Caki2 (cell line): ENCODE measurements around the gene SLC2A5. TPM values are rescaled to one million over a fixed set of nuclear protein-coding genes. Genes with fewer than 3 reads are reported as not detected.

Source experiments
- DNase-seq: peaks from one replicate; pipeline ENCODE4 v3.0.0-alpha.2; 2015; ENCODE audit warnings: low read depth
- in situ Hi-C: cut with HindIII; loops from 2 replicates; pipeline ENCODE4 v1.10.0; 2016; ENCODE audit warnings: low sequenced_read_pairs, low pct_unique_long_range_greater_than_20kb, mixed read lengths
- total RNA-seq: library from RNA; depleted of rRNA; stranded (reverse); fragments of >200 nt; shearing (Covaris generic); gene quantifications from 2 replicates; pipeline ENCODE4 v1.2.3, GENCODE V29; 2014; ENCODE audit warnings: low replicate concordance; rRNA removed

Gene SLC2A5, protein sequence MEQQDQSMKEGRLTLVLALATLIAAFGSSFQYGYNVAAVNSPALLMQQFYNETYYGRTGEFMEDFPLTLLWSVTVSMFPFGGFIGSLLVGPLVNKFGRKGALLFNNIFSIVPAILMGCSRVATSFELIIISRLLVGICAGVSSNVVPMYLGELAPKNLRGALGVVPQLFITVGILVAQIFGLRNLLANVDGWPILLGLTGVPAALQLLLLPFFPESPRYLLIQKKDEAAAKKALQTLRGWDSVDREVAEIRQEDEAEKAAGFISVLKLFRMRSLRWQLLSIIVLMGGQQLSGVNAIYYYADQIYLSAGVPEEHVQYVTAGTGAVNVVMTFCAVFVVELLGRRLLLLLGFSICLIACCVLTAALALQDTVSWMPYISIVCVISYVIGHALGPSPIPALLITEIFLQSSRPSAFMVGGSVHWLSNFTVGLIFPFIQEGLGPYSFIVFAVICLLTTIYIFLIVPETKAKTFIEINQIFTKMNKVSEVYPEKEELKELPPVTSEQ
- 0.03 TPM in 1 of 2 replicates, not detected in the other for total RNA-seq

DNA sequence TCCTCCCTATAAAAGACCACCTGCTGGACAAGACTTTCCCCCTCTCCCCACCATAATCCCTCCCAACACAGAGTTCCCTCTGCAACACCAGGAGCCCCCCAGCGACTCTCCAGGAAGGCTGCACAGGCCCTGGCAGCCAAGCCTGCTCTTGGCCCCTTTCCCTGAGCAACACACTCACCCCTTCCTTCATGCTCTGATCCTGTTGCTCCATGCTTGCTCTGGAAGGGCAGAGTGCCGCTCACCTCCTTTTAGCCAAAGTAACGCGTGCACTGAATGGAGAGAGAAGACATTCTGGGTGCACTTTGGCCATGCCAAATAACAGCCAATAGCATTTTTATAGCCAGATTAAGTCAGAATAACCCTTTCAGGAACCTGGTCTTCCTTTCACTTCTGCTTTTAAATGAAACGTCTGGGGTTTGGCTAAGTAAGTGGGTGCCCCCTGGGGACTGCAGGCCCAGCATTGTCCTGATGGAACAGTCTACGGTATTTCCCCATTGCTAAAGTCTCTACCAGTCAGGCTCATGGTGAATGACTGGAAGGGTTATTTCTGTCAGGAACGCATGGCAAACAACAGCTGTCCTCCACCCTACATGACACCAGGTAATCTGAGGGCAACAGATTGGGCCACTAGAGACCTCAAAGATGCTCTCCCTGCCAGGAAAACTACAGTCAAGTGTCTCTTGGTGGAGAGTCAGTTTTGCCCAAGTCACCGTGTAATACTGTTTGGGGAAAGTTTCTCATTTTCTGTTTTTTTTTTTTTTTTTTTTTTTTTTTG, at the start of gene SLC2A5:
TSS of gene SLC2A5 (minus strand) at position 310 of the 775 bp plus-strand sequence. CDS start at position 211, 99 bp downstream.
- no peak for DNase-seq
- in situ Hi-C loops = no loop called here

DNA sequence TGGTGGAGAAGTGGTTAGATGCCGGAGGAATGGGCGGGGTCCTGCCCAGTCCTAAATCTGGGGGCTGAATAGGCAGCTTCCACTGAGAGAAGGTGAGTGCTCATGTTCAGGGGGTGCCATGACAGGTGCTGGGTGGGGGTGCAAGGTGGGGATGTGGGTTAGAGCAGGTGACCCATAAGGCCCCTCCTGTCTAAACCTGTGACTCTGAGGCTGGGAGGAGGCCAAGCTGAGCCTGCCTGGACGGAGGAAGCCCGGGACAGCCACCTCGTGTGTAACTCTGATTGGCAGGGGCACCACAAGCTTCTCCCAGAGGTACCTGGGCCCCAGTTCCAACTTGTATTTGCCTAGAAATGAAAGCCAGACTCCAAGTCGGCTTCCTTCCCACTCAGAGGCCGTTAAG, 48.8 kb upstream of the SLC2A5 start:
- in situ Hi-C loops = no loop called here
- DNase-seq = no peak

DNA sequence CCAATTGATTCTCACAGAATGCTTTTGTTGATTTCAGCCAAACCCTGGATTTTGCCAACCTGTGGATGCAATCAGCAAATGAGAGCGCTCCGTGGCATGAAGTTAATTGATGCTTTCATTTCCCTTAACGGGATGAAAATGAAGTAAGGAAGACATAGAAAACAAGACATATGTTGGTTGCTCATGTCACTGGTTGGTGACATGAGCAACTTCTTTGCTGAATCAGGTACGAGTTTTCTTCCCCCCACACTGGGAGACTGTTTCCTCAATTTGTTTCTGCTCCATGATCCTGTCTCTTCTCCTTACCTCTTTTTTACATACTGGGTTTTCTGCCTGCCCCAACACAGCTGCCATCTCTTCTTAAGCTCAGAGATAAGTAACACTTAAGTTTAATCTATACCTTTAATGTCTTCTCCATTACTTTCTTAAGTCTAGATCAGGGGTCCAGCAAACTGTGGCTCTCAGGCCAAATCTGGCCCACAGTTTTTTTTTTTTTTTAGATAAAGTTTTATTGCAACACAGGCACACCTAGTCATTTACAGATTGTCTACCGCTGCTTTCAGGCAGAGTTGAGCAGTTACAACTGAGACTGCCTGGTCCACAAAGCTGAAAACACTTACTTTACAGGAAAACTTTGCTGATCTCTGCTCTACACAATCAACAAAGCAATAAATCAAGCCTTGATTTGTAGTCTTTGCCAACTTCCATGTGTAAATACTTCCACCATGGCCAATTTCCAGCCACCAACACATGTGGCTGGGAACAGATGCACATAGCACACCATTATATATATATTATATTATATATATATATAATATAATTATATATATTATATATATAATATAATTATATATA, 46.1 kb upstream of the SLC2A5 start:
- in situ Hi-C loops = no loop called here
- DNase-seq = no peak

DNA sequence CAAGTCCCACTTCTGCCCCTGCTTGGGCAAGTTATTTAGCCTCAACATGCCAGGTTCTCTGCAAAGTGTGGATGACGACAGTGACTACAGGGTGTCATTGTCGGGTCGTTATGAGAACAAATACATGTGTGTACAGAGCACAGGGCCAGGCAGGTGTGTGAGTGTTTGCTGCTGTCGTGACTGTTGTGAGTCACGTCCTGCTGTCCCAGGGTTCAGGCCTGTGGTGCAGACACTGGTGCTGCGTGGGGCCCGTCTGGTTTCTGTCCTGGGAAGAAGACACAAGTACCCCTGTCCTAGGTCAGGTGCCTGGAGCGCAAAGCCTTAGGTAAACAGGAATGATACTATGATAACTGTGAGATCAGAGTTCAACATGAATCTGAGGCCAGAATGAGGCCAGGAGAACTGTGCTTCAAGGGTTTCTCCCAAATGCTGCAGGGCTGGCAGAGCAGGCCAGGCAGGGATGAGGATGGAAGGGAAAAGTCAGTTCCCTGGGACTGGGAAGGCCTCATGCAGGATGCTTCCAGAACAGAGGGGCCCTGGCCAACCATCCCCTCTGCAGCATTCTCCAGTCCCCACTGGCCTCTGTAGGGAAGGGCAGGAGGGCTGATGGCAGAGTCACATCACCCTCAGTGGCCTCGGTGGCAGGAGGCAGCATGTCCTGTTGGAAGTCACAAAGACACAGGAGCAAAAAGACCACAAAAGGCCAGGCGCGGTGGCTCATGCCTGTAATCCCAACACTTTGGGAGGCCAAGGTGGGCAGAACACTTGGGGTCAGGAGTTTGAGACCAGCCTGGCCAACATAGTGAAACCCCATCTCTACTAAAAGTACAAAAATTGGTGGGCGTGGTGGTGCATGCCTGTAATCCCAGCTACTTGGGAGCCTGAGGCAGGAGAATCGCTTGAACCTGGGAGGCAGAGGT, 43.8 kb upstream of the SLC2A5 start:
- in situ Hi-C loops = no loop called here

DNA sequence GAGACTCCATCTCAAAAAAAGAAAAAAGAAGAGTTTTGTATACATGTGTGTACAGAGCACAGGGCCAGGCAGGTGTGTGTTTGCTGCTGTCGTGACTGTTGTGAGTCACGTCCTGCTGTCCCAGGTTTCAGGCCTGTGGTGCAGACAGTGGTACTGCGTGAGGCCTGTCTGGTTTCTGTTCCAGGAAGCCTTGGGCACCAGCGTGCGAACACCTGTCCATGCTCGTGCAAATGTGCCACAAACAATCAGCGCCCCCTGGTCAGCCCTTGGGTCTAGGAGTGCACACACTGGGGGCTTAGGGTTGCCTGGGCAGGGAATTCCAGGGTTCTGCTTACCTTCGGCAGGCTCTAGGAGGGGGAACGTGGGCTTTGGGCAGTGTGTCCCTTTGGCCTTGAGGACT, 42.5 kb upstream of the SLC2A5 start:
- no peak for DNase-seq
- in situ Hi-C loops = no loop called here

More for the DNA sequence above, 43.8 kb upstream of the SLC2A5 start:
- DNase-seq = no peak

DNA sequence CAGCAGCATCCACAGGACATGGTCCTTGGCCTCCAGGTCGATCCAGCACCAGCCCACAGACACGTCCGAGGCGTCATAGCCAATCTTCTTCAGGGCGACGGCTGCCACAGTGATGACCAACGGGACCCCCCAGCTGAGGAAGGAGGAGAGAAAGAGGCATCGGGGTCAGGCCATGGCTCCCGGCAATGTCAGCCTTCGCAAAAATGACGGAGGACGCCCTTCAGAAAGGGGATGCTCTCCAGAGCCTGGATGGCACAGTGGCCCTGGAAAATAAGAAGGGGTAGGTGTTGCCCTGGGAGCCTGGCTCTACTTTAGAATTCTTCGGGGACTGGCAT, 41.9 kb upstream of the SLC2A5 start:
- DNase-seq = no peak
- in situ Hi-C loops = no loop called here

DNA sequence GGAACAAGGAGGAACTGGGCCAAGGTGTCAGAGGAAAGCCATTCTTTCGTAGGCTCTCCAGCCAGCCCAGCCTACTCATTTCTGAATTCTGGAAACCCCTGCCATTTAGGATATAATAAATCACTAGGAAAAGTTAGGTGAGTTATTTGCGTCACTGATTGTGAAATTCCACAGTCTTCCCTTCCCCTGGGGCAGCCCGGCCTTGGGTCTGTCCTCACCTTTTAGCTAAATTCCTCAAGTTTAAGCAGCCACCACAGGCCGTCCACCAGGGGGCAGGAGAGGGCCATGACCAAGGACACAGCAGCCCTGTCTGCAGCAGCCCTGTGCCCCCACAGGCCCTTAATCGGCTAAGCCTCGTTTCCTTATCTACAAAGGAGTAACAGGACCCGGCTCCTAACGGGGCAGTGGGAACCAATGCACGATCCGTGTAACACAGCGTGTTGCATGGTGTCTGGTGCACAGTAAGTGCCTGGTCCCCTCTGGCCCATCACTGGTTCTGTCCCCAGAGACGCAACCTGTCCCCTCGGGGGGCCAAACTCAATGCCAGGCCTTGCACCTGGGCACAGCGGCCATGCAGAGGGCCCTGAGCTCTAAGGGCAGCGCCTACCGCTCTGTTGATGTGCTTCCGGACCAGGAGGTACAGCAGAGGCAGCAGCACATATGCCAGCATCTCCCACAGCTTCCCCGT, 41.4 kb upstream of the SLC2A5 start:
- in situ Hi-C loops = no loop called here

DNA sequence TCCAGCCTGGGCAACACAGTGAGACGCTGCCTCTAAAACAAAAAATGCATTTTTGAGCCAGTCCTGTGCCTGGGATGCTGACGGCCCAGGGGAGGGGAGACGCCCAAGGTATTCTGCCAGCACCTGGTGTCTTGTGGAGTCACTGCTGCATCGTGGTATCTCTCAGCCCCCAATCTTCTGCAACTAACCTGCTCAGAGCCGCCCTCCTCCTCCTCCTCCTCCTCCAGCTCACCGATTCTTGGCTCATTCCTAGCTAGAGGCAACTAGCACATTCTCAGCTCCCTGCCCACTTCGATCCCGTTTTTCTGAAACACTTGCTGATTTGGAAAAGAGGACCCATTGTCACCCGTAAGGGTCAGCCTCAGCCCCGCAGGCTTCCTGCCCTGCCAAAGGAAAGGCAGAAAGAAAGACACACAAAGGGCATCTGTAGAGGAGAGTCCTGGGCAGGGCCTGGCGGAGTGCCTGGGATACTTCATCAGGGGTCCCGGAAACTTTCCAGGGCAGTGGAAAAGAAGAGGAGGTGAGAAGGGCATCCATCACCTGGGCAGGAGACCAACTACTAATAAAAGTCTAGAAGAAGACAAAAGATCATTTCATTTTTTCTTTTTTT, 38.7 kb upstream of the SLC2A5 start:
- in situ Hi-C loops = no loop called here
- DNase-seq = no peak

More for the DNA sequence above, 41.4 kb upstream of the SLC2A5 start:
- DNase-seq = peak; percentile 88

DNA sequence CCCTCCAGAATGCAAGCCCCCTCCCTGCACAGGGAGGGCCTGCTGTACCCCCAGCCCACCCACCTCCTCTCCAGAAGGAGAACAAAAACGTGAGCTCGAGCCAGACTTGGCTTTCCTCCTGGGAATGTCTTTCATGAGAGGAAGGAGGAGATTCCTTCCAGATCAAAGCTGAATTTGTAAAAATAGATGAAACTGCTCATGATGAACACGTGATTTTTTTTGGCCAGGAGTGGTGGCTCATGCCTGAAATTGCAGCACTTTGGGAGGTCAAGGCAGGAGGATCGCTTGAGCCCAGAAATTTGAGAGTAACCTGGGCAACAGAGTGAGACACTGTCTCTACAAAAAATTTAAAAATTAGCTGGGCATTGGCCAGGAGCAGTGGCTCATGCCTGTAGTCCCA, 37.7 kb upstream of the SLC2A5 start:
- in situ Hi-C loops = no loop called here
- DNase-seq = no peak

DNA sequence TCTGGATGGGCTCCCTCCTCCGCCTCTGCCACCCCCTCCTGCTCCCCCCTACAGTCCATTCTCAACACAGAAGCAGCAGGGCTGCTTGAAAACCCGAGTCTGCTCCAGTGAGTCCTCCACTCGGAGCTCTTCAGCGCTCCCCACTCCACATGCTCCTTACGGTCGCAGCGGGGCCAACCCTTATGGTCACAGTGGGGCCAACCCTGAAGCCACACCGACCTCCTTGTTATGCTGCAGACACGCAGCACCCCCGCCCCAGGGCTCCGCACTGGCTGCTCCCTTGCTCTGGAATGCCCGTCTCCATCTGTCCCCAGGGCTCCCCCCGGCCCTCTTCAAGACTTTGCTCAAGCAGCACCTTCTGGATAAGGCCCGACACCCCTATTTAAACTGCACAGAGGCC, 36.9 kb upstream of the SLC2A5 start:
- no peak for DNase-seq
- in situ Hi-C loops = no loop called here

DNA sequence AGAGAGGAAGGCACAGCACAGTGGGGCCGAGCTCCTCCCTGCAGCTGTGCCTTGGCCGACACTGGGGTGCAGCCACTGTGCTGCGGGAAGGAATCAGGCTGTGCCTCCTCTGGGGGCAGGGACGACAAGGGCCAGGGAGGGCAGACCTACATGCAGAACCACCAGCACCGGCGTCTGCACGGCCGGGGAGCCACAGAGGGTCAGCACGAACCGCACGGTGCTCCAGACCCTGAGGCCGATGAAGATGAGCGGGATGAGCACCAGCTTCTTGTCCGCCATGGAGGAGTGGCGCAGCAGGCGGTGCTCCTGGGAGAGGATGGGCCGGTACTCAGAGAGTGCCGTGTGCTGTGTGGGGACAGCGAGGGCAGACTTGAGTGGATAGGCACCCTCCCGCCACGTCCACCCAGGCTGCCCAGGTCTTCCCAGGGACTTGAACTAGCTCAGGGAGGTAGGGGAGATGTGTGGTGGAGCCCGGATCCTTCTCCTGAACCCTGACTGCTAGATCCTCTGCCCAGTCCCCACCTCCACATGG, 36.0 kb upstream of the SLC2A5 start:
- in situ Hi-C loops = no loop called here
- no peak for DNase-seq

DNA sequence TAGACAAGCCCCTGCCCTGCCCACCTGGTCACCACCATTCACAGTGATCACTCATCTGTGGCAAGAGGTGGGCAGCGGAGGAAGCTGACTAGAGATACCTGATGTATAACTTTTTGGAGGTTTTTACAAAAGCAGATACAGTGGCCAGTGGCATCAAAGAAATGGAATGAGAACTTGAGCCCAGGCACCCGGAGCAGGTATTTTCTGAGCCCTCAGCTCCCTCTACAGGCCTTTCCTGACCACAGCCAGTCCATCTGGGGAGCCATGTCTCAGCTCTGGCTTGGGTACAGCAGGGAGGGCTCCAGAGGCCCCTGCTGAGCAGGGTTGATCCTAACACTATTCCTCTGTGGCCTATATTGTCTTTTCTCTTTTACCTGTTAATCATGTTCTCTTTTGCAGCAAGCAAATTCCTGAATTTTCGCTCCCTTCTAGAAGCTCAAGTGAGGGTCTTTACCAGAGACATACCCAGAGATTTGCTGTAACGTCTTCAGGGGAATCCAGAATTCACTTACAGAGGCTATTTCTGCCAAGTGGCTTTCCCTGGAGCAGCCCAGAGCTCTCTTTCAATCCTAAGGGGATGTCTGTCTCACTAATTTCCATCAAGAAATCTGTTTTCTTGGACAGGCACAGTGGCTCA, 32.2 kb upstream of the SLC2A5 start:
- DNase-seq = peak; percentile 48

DNA sequence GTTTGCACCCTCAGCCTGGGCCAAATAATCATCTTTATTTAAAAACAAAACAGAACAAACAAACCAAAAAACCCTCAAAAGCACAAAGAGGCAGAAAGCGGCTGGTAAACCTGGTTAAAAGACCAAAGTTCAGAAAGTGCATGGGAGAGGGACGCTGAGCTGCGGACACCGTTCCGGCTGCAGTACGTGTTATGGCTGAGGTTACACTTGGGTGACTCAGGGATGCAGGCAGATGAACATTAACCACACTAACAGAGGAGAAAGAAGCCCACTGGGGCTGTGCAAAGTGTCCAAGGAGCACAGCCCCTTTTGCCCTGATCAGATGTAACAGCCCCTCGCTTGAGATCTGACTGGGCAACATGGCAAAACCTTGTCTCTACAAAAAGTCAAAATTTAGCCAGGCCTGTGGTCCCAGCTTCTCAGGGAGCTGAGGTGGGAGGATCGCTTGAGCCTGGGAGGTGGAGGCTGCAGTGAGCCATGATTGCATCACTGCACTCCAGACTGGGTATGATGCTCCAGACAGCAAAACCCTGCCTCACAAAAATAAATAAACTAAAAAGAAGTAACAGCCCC, 31.1 kb upstream of the SLC2A5 start:
- in situ Hi-C loops = no loop called here
- DNase-seq = peak; percentile 79

More for the DNA sequence above, 32.2 kb upstream of the SLC2A5 start:
- in situ Hi-C loops = no loop called here

DNA sequence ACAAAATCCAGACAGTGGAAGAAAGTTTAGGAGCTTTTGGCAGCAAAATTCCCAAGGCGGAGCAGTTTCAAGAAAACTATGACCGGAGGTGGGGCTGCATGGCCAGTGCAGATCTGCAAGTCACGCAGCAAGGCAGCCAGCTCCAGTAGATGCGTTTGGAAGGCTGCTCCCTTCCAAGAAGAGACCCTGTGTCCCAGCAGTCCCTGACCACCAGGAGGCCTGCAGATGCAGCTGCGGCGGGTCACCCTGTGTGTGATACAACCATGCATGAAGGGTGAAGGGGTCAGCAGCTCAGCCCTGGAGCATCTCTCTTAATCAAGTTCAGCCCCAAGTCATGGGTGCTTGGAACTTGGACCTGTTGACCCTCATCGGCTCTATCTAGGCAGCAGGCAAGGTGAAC, 30.1 kb upstream of the SLC2A5 start:
- DNase-seq = no peak
- in situ Hi-C loops = no loop called here

DNA sequence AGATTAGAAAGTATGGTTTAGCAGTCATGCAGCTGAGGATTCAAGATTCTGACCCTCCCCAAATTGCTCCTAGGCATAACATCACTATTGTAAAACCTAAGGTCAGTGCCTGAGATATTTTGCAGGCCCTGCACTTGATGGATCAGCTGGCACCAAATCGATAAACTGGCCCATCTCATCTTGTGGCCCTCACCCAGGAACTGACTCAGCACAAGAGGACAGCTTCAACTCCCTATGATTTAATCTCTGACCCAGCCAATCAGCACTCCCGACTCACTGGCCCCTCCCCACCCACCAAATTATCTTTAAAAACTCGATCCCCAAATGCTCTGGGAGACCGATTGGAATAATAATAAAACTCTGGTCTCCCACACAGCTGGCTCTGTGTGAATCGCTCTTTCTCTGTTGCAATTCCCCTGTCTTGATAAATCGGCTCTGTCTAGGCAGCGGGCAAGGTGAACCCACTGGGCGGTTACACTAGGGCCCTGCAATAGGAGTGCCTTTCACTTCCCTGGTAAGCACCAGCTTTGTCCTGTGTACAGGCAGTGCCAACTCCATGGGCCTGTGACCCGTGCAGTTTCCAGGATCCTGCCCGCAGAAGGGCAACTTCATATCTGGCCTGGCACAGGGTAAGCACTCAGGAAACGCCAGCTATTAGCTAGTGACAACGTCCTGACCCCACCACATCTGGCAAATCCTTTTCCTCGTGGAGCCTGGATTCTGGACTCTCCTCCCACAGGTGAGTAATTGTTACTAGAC, 28.7 kb upstream of the SLC2A5 start:
- DNase-seq = no peak
- in situ Hi-C loops = no loop called here
